Smooth muscle cell of the brain vasculature (primary cell): ENCODE data around the gene PACRG.
"Not testable (repeated sequence)": the region's sequence is repeated elsewhere in the genome, so short reads cannot be mapped to it uniquely, and the experiment has no call there.

Source experiments
- DNase-seq: peaks from one replicate; pipeline ENCODE4 v3.0.0-alpha.2; 2012; ENCODE audit warnings: low read depth, low spot score

The PACRG gene

GRCh38 chr6:162727322-162728182 is at the start of gene PACRG, which contains the start of gene PRKN:
PACRG (plus strand) TSS chr6:162727974.
PRKN (minus strand) TSS chr6:162727766.
- peak; percentile 97 for DNase-seq

- DNase-seq = not testable (repeated sequence)
Measured at GRCh38 chr6:162678896-162679295, 48.9 kb upstream of the PACRG start.

- no peak for DNase-seq
Measured at GRCh38 chr6:162679681-162680080, 48.1 kb upstream of the PACRG start.

- no peak for DNase-seq
Measured at GRCh38 chr6:162680367-162680766, 47.4 kb upstream of the PACRG start.

GRCh38 chr6:162680871-162681270 is 46.9 kb upstream of the PACRG start:
- DNase-seq = no peak

GRCh38 chr6:162681447-162681846 is 46.3 kb upstream of the PACRG start:
- no peak for DNase-seq

- DNase-seq = no peak
Measured at GRCh38 chr6:162683135-162683534, 44.6 kb upstream of the PACRG start.

GRCh38 chr6:162684052-162684451 is 43.7 kb upstream of the PACRG start:
- DNase-seq = no peak

GRCh38 chr6:162684961-162685360 is 42.8 kb upstream of the PACRG start:
- no peak for DNase-seq

- DNase-seq = no peak
Measured at GRCh38 chr6:162685586-162685985, 42.2 kb upstream of the PACRG start.

- DNase-seq = no peak
Measured at GRCh38 chr6:162688751-162689345, 38.9 kb upstream of the PACRG start.

GRCh38 chr6:162690158-162690557 is 37.6 kb upstream of the PACRG start:
- DNase-seq = no peak

- DNase-seq = no peak
Measured at GRCh38 chr6:162697872-162698403, 29.8 kb upstream of the PACRG start.

- DNase-seq = no peak
Measured at GRCh38 chr6:162698440-162698839, 29.3 kb upstream of the PACRG start.

- DNase-seq = no peak
Measured at GRCh38 chr6:162699961-162700360, 27.8 kb upstream of the PACRG start.

- no peak for DNase-seq
Measured at GRCh38 chr6:162700966-162701365, 26.8 kb upstream of the PACRG start.

- no peak for DNase-seq
Measured at GRCh38 chr6:162701551-162701950, 26.2 kb upstream of the PACRG start.

- no peak for DNase-seq
Measured at GRCh38 chr6:162702446-162702845, 25.3 kb upstream of the PACRG start.

- DNase-seq = no peak
Measured at GRCh38 chr6:162704001-162704400, 23.8 kb upstream of the PACRG start.

GRCh38 chr6:162705736-162706135 is 22.0 kb upstream of the PACRG start:
- no peak for DNase-seq

GRCh38 chr6:162706232-162706631 is 21.5 kb upstream of the PACRG start:
- no peak for DNase-seq

GRCh38 chr6:162708971-162709370 is 18.8 kb upstream of the PACRG start:
- DNase-seq = no peak

- no peak for DNase-seq
Measured at GRCh38 chr6:162709431-162709830, 18.3 kb upstream of the PACRG start.
